ENCODE results near the gene STPG4.

The STPG4 gene

DNA sequence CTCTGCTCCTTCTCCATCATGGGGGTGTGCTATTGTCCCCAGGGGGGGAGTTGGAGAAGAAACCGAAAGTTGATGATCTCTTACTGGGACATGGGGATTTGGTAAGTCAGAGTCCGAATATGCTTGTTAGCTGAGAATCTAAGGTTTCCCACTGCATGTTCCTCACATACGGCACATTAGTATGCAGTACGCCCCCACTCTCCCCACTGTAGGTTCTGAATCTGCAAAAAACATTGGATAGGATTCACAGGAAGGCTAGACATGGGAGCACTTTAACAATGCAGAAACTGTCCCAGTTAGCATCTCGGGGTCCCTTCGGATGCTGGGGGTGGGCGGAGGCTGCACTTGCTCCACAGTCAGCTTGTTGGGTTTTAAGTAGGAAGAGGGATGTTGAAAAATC lies 102.3 kb downstream of the STPG4 start:
- Histone ChIP-seq H3K27ac (ENCODE audit: low read length) (no peak overlapping the region), H3K79me2 (ENCODE audit: low read length) (no peaks in the 10 kb centered on the region), H3K27me3 (replicated peaks; ENCODE audit: insufficient read depth, low read length) (no peaks in the 10 kb centered on the region), H4K20me1 (ENCODE audit: insufficient read depth, low read length) (no peaks in the 10 kb centered on the region), H3K9ac (ENCODE audit: low read length) (no peak overlapping the region), H3K4me2 (ENCODE audit: low read depth, low read length) (no peak overlapping the region), H3K4me3 (ENCODE audit: low read length) (no peak overlapping the region), H3K4me1 (ENCODE audit: low read length) (no peaks in the 10 kb centered on the region), H3K9me3 (replicated peaks; ENCODE audit: insufficient read depth, low read length) (no peaks in the 10 kb centered on the region), H3F3A (ENCODE audit: insufficient read depth, low read length) (no peaks in the 10 kb centered on the region), H2AFZ (ENCODE audit: low read length) (no peak overlapping the region), H3K36me3 (replicated peaks; ENCODE audit: insufficient read depth, low read length) (peaks cover 7% of the 10 kb centered on the region; the same call in 1 of the 2 replicates), H3K9me2 (replicated peaks; ENCODE audit: insufficient read depth, low read length) (no peaks in the 10 kb centered on the region)
- no peak for TF ChIP-seq EZH2 (optimal IDR thresholded peaks at IDR 0.05; ENCODE audit: low read depth, low read length)
- TF ChIP-seq, protein P1, sequence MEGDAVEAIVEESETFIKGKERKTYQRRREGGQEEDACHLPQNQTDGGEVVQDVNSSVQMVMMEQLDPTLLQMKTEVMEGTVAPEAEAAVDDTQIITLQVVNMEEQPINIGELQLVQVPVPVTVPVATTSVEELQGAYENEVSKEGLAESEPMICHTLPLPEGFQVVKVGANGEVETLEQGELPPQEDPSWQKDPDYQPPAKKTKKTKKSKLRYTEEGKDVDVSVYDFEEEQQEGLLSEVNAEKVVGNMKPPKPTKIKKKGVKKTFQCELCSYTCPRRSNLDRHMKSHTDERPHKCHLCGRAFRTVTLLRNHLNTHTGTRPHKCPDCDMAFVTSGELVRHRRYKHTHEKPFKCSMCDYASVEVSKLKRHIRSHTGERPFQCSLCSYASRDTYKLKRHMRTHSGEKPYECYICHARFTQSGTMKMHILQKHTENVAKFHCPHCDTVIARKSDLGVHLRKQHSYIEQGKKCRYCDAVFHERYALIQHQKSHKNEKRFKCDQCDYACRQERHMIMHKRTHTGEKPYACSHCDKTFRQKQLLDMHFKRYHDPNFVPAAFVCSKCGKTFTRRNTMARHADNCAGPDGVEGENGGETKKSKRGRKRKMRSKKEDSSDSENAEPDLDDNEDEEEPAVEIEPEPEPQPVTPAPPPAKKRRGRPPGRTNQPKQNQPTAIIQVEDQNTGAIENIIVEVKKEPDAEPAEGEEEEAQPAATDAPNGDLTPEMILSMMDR (IDR thresholded peaks at IDR 0.05; ENCODE audit: low read length): no peak
- no peak for TF ChIP-seq EZH2phosphoT487 (IDR thresholded peaks at IDR 0.05; ENCODE audit: low read length)
- DNase-seq: no peak

DNA sequence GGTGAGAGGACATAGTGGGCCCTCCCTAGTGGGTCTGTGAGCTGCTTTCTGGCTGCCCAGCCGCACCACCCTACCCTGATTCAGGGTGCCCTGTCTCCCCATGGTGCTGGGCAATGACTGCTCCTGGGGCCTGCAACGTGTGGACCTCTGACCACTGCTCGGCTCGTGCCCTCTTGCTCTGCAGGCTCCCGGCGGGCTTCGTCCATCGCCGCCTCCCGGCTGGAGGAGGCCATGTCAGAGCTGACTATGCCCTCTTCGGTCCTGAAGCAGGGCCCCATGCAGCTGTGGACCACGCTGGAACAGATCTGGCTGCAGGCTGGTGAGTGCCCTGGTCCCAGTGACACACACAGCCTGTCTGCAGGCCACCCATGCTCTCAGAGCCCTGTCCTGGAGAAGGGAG lies 103.5 kb downstream of the STPG4 start:
- Histone ChIP-seq H3K4me2 (ENCODE audit: low read depth, low read length) (no peak overlapping the region), H4K20me1 (ENCODE audit: insufficient read depth, low read length) (no peaks in the 10 kb centered on the region), H3K27me3 (replicated peaks; ENCODE audit: insufficient read depth, low read length) (no peaks in the 10 kb centered on the region), H3K4me1 (ENCODE audit: low read length) (no peaks in the 10 kb centered on the region), H2AFZ (ENCODE audit: low read length) (no peak overlapping the region), H3K9me3 (replicated peaks; ENCODE audit: insufficient read depth, low read length) (no peaks in the 10 kb centered on the region), H3K79me2 (ENCODE audit: low read length) (no peaks in the 10 kb centered on the region), H3K9ac (ENCODE audit: low read length) (no peak overlapping the region), H3K36me3 (replicated peaks; ENCODE audit: insufficient read depth, low read length) (peaks cover 7% of the 10 kb centered on the region; the same call in 1 of the 2 replicates), H3K9me2 (replicated peaks; ENCODE audit: insufficient read depth, low read length) (no peaks in the 10 kb centered on the region), H3K4me3 (ENCODE audit: low read length) (no peak overlapping the region), H3K27ac (ENCODE audit: low read length) (no peak overlapping the region), H3F3A (ENCODE audit: insufficient read depth, low read length) (no peaks in the 10 kb centered on the region)
- no peak for DNase-seq
- TF ChIP-seq, protein P1 (IDR thresholded peaks at IDR 0.05; ENCODE audit: low read length): no peak
- TF ChIP-seq EZH2 (optimal IDR thresholded peaks at IDR 0.05; ENCODE audit: low read depth, low read length) (no peak), EZH2phosphoT487 (IDR thresholded peaks at IDR 0.05; ENCODE audit: low read length) (no peak)

DNA sequence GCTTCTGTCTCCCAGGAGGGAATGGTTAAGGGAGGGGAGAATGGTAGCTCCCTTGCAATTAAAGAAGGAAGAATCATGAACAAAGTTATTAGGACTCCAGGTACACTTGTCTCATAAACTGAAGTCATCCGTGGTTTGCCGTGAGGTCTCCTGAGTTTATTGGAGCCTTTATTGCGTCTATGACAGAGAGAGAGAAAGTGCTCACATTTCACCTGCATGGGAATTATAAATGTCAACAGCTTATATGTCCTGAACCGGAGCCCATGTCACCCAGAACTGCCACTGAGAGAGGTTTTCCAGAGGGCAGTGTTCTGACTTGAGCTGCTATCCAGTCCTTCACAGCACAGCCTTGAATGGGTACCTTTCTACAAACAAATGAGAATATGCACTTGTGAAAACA lies 104.3 kb downstream of the STPG4 start:
- Histone ChIP-seq H3K4me3 (ENCODE audit: low read length) (no peak overlapping the region), H3K4me1 (ENCODE audit: low read length) (no peaks in the 10 kb centered on the region), H3K27ac (ENCODE audit: low read length) (no peak overlapping the region), H3K36me3 (replicated peaks; ENCODE audit: insufficient read depth, low read length) (peaks cover 7% of the 10 kb centered on the region; the same call in 1 of the 2 replicates), H3K27me3 (replicated peaks; ENCODE audit: insufficient read depth, low read length) (no peaks in the 10 kb centered on the region), H3F3A (ENCODE audit: insufficient read depth, low read length) (no peaks in the 10 kb centered on the region), H3K9me2 (replicated peaks; ENCODE audit: insufficient read depth, low read length) (no peaks in the 10 kb centered on the region), H3K79me2 (ENCODE audit: low read length) (0 out of 2 replicates have a peak, but pooled peaks cover 5% of the 10 kb centered on the region), H4K20me1 (ENCODE audit: insufficient read depth, low read length) (no peaks in the 10 kb centered on the region), H3K4me2 (ENCODE audit: low read depth, low read length) (no peak overlapping the region), H3K9me3 (replicated peaks; ENCODE audit: insufficient read depth, low read length) (no peaks in the 10 kb centered on the region), H2AFZ (ENCODE audit: low read length) (no peak overlapping the region), H3K9ac (ENCODE audit: low read length) (no peak overlapping the region)
- no peak for DNase-seq
- no peak for TF ChIP-seq EZH2phosphoT487 (IDR thresholded peaks at IDR 0.05; ENCODE audit: low read length)

DNA sequence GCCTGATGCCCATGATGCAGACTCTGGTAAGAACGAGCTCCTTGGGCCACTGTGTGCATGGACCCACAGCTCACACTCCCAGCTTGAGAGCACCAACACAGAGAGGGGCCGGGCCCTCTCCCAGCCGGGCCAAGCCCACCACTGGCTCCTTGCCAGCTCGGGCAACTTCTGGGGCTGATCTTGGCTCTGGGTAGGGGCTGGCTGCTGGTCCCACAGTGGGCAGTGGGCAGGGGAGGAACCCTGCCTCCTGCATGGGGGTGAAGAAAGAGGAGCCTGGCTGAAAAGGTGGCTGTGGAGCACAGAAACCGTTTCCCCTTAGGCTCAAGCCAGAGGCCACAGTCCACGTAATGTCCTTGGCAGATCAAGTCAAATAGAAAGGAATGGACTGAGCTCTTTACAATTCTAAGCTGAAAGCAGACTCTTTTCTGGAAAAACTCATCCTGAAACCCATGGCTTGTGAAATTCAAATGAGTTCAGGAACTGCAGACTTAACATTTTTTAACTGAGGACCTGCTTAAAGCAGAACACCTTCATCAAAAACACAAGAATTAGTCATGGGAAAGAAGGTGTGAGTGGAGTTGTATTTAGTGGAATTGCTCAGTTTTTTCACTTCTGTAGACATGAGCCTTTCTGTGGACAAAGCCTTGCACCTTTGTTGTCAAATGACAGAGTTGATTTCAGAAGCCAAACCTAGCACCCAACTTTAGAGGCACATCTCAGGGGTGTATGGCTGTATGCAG lies 104.9 kb downstream of the STPG4 start:
- Histone ChIP-seq H3K27ac (ENCODE audit: low read length) (no peak overlapping the region), H3K27me3 (replicated peaks; ENCODE audit: insufficient read depth, low read length) (no peaks in the 10 kb centered on the region), H3K4me2 (ENCODE audit: low read depth, low read length) (no peak overlapping the region), H3K36me3 (replicated peaks; ENCODE audit: insufficient read depth, low read length) (peaks cover 7% of the 10 kb centered on the region; the same call in 1 of the 2 replicates), H3K9ac (ENCODE audit: low read length) (no peak overlapping the region), H2AFZ (ENCODE audit: low read length) (no peak overlapping the region), H3K9me2 (replicated peaks; ENCODE audit: insufficient read depth, low read length) (no peaks in the 10 kb centered on the region), H3F3A (ENCODE audit: insufficient read depth, low read length) (no peaks in the 10 kb centered on the region), H3K4me3 (ENCODE audit: low read length) (no peak overlapping the region), H3K79me2 (ENCODE audit: low read length) (0 out of 2 replicates have a peak, but pooled peaks cover 9% of the 10 kb centered on the region), H4K20me1 (ENCODE audit: insufficient read depth, low read length) (no peaks in the 10 kb centered on the region), H3K9me3 (replicated peaks; ENCODE audit: insufficient read depth, low read length) (no peaks in the 10 kb centered on the region), H3K4me1 (ENCODE audit: low read length) (no peaks in the 10 kb centered on the region)
- TF ChIP-seq EZH2phosphoT487 (IDR thresholded peaks at IDR 0.05; ENCODE audit: low read length) (no peak), EZH2 (optimal IDR thresholded peaks at IDR 0.05; ENCODE audit: low read depth, low read length) (no peak)
- TF ChIP-seq, protein P1 (IDR thresholded peaks at IDR 0.05; ENCODE audit: low read length): no peak
- DNase-seq: no peak

All from MM.1S (cell line).